Muscle layer of colon (tissue), 2 donors: Measurements from ENCODE around the gene TYW3.

ENCODE experiments used
- H3K27ac ChIP-seq: one replicate; pipeline ENCODE4 v1.7.0; 2013; ENCODE audit warnings: low read depth, mild to moderate bottlenecking, low read length, moderate library complexity
- H3K27me3 ChIP-seq, 2 donors: one replicate each; pipeline ENCODE4 v1.7.0; 2013; ENCODE audit warnings: low read length in 2 of 2, mild to moderate bottlenecking in 2 of 2; ENCODE audit not compliant: insufficient read depth in 2 of 2, control insufficient read depth in 1 of 2
- H3K36me3 ChIP-seq: one replicate; pipeline ENCODE4 v1.7.0; 2013; ENCODE audit warnings: mild to moderate bottlenecking, low read length; ENCODE audit not compliant: insufficient read depth
- H3K4me1 ChIP-seq: one replicate; pipeline ENCODE4 v1.7.0; 2013; ENCODE audit warnings: mild to moderate bottlenecking, low read length; ENCODE audit not compliant: insufficient read depth
- H3K4me3 ChIP-seq, 2 donors: one replicate each; pipeline ENCODE4 v1.7.0; 2013; ENCODE audit warnings: low read length in 2 of 2, low read depth in 1 of 2, mild to moderate bottlenecking in 1 of 2, moderate library complexity in 1 of 2
- H3K9ac ChIP-seq: one replicate; pipeline ENCODE4 v1.7.0; 2013; ENCODE audit warnings: low read length
- H3K9me3 ChIP-seq: one replicate; pipeline ENCODE4 v1.7.0; 2013; ENCODE audit warnings: mild to moderate bottlenecking, low read length
- donor health status: abdominal sarcoma.
- donor health status: Adenocarcinoma of cecum.

Gene TYW3

DNA sequence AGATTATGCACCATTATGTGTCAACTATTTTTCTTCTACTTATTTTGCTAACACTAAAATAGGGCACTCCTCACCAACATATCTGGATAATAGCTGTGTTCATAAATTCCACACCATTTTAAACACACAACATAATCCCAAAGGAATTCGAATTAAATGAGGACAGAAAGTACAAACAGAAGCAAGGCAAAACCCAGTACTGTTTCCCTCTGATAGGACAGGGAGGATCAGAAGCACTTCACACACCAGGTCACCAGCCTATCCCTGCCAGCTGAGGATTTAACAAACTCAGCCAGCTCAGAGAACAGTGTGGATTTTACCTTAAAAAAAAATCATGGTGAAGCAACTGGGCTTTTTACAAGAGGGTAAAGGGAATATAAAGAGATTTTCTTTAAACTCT, 20.1 kb upstream of the TYW3 start:
- Histone ChIP-seq H3K4me3 (no peak overlapping the region), H3K36me3 (peaks cover 58% of the 10 kb centered on the region), H3K9ac (no peak overlapping the region), H3K27ac (no peak overlapping the region), H3K27me3 (no peaks in the 10 kb centered on the region), H3K4me1 (peaks cover 12% of the 10 kb centered on the region), H3K9me3 (no peaks in the 10 kb centered on the region)

DNA sequence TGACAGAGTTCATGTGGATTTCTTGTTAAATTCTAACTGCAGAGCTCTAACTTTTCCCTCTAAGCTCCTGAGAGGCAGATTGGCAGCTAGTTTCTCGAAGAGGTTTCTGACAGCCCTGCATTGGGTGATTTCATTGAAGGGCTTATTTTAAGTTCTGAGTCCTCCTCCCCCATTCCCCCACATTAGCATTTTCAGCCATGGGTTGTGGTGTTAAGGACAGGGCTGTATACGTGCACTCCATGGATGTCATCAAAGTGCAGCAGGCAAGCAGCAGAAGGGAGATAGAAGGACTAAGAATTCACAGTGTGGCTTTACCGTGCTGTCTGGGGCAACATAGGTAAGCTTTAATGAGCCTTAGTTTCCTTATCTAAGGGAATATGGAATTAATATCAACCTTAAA, 19.1 kb upstream of the TYW3 start:
- Histone ChIP-seq H3K9ac (no peak overlapping the region), H3K36me3 (peaks cover 57% of the 10 kb centered on the region), H3K4me1 (peaks cover 12% of the 10 kb centered on the region), H3K27me3 (no peaks in the 10 kb centered on the region), H3K9me3 (no peaks in the 10 kb centered on the region), H3K4me3 (no peak overlapping the region), H3K27ac (no peak overlapping the region)

DNA sequence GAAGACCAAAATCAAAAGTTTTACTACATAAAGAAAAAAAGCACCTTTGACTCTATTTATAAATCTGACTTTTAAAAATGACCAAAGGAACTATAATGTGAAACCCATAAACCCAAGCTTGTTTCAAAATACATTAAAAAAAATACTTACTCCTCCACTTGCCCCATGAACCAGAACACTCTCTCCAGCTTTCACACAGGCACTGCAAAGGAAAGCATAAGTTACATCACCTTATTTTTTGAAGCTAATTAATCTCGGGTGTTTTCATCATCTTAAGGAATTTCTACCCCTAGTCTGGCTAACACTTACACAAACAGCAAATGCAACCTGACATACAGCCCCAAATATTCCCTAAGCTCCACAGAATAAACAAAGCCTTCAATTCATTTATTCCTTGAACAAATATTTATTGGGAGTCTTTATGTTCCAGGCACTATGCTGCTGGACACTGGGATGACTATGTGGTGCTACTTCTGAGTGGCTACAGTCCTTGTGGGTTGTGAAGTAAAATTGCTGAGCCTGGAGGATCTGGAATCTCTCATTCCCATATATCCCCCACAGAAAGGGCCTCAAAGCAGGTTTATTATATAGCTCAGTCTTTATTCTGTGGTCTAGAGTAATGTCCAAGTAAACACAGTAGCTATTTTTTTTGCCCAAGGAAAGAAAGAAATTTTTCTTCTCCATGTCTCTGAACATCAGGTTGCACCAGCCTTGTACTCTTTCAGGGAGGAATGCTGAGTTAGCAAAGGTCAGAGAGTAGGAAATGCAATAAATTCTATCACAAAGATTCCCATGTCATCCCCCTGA, 18.3 kb upstream of the TYW3 start:
- no peaks in the 10 kb centered on the region for H3K27me3 ChIP-seq
- peaks cover 12% of the 10 kb centered on the region for H3K4me1 ChIP-seq
- H3K36me3 ChIP-seq = peaks cover 54% of the 10 kb centered on the region
- H3K9me3 ChIP-seq = no peaks in the 10 kb centered on the region
- no peak overlapping the region for H3K27ac ChIP-seq
- no peak overlapping the region for H3K9ac ChIP-seq
- no peak overlapping the region for H3K4me3 ChIP-seq

DNA sequence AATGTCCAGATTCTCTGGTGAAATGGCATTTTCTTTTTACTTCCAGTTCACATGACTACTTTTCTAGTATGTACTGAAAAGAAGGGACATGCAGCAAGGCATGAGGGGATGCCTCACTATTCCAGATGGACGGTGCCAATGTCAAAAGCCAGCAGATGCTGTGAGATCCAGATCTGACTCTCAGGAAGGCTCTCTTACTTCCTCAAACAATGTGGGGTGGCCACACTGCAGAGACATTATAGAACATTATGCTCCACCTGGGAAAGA, 17.8 kb upstream of the TYW3 start:
- no peak overlapping the region for H3K27ac ChIP-seq
- peaks cover 57% of the 10 kb centered on the region for H3K36me3 ChIP-seq
- H3K27me3 ChIP-seq = no peaks in the 10 kb centered on the region

DNA sequence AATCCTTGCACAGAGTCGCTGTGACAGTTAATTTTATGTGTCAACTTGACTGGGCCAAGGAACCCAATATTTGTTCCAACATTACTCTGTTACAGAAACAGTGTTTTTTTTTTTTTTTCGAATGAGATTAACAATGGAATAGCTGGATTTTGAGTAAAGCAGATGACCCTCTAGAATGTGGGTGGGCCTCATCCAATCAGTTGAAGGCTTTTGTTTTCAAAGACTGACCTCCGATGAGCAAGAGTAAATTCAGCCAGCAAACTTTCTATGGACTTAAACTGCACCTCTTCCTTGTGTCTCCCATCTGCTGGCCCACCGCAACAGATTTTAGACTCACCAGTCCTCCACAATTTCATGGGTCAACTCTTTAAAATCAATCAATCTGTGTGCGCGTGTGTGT, 17.1 kb upstream of the TYW3 start:
- H3K27me3 ChIP-seq = no peaks in the 10 kb centered on the region
- no peaks in the 10 kb centered on the region for H3K9me3 ChIP-seq
- no peak overlapping the region for H3K9ac ChIP-seq
- peaks cover 54% of the 10 kb centered on the region for H3K36me3 ChIP-seq
- no peak overlapping the region for H3K27ac ChIP-seq
- H3K4me1 ChIP-seq = peaks cover 12% of the 10 kb centered on the region
- no peak overlapping the region for H3K4me3 ChIP-seq

More for the DNA sequence above, 17.8 kb upstream of the TYW3 start:
- H3K9ac ChIP-seq = no peak overlapping the region
- H3K4me1 ChIP-seq = peaks cover 12% of the 10 kb centered on the region
- H3K9me3 ChIP-seq = no peaks in the 10 kb centered on the region
- H3K4me3 ChIP-seq = no peak overlapping the region

DNA sequence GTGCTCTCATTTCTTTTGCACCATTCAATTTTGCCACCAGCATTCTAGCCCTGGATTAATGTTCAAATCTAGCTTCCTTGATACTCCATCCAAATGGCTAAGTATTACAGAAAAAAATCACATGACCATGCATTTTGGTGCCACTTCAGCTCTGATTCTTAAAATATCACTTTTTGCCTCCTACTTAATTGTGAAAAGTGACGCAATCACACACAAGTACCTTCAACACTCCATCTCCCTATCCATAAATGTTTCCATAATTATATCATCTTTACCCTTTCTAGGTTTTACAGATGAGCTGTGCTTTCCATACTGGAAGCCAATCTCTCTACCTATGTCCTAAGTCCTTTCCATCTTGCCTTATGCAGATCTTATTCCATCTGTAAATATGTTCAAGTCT, 16.1 kb upstream of the TYW3 start:
- Histone ChIP-seq H3K4me1 (peaks cover 12% of the 10 kb centered on the region), H3K36me3 (peaks cover 59% of the 10 kb centered on the region), H3K4me3 (no peak overlapping the region), H3K27me3 (no peaks in the 10 kb centered on the region), H3K9me3 (no peaks in the 10 kb centered on the region), H3K27ac (no peak overlapping the region), H3K9ac (no peak overlapping the region)

DNA sequence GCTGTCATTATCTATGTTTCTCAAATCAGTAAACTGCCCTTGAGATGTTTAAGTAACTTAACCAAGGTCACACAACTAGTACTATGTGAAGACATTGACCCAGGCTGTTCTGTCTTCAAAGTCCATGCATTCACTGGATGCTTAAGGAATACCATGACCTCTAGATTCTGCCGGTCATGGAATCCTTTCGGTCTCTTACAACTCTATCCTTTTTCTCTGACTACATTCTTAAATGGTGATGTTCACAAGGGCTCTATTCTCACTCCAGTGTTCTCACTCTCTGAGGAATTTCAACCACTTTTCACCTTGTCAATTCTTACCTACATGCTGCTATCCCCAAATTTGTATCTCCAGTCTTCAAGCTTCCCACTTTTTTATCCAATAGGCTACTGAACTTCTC, 15.3 kb upstream of the TYW3 start:
- H3K9ac ChIP-seq = no peak overlapping the region
- H3K27me3 ChIP-seq = no peaks in the 10 kb centered on the region
- no peak overlapping the region for H3K27ac ChIP-seq
- H3K9me3 ChIP-seq = no peaks in the 10 kb centered on the region
- peaks cover 12% of the 10 kb centered on the region for H3K4me1 ChIP-seq
- peaks cover 67% of the 10 kb centered on the region for H3K36me3 ChIP-seq
- no peak overlapping the region for H3K4me3 ChIP-seq

DNA sequence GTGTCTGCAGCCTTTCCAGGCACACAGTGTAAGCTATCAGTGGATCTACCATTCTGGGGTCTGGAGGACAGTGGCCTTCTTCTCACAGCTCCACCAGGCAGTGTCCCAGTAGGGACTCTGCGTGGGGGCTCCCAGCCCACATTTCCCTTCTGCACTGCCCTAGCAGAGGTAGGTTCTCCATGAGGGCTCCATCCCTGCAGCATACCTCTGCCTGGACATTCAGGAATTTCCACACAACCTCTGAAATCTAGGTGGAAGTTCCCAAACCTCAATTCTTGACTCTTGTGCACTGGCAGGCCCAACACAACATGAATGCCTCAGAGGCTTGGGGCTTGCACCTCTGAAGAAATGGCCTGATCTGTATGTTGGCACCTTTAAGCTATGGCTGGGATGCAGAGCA, 6.9 kb upstream of the TYW3 start:
- H3K27me3 ChIP-seq = no peaks in the 10 kb centered on the region
- no peak overlapping the region for H3K9ac ChIP-seq
- H3K36me3 ChIP-seq = peaks cover 24% of the 10 kb centered on the region
- H3K4me1 ChIP-seq = peaks cover 11% of the 10 kb centered on the region
- no peaks in the 10 kb centered on the region for H3K9me3 ChIP-seq
- H3K4me3 ChIP-seq = no peak overlapping the region
- no peak overlapping the region for H3K27ac ChIP-seq

DNA sequence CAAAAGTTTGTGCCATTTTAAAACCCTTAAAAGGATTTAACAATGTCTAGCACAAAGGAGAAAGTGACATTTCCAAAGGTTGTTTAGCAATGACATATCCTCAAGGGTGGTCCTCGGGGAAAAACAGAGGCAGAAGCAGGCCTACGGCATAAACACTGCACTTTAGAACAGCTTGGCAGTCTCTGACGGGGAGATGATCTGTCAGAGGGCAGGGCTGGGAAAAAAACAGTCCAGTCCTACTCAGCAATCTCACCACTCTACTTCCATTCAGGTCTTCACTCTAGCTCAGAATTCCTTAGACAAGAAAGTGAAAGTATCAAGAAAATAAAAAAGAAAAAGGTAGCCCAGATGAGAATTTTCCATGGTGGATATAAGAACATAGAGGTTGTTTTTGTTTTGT, 4.2 kb upstream of the TYW3 start:
- peaks cover 4% of the 10 kb centered on the region for H3K36me3 ChIP-seq
- peaks cover 22% of the 10 kb centered on the region for H3K4me1 ChIP-seq
- no peaks in the 10 kb centered on the region for H3K9me3 ChIP-seq
- H3K4me3 ChIP-seq = no peak overlapping the region
- no peak overlapping the region for H3K27ac ChIP-seq
- H3K9ac ChIP-seq = no peak overlapping the region
- H3K27me3 ChIP-seq = no peaks in the 10 kb centered on the region

DNA sequence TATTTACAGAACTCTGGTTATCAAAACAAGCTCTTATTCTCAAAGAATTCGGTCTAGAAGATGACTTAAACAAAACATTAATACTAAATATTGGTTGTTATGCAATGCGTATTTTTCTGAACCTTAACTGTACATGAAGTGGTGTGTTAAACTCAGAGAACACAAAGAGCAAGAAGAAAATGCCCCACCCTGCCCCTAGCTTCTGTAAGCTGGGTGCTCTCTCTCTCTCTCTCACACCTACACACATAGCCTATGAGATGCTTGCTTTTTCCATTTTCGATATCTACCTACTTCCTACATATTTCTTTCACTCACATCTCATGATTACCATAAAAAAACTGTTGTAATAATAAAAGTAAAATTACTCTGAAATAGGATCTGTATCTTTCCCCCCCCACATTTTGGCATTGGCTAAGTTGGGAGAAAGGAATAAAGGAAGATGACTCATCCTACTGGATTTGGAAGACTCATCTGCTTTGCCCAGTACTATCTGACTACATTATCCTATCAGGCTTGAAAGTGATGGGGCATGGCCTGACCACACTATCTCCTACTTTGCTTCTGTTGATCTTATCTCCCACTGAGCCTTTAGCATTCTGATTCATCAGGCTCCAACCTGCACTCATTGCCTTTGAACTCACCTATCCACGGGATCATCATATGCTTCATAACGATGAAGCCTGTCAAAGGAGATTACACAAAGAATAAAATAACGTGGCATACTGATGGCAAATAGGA, 3.0 kb upstream of the TYW3 start:
- no peak overlapping the region for H3K4me3 ChIP-seq
- peaks cover 34% of the 10 kb centered on the region for H3K4me1 ChIP-seq
- no peaks in the 10 kb centered on the region for H3K27me3 ChIP-seq
- H3K9ac ChIP-seq = no peak overlapping the region
- H3K36me3 ChIP-seq = peaks cover 4% of the 10 kb centered on the region
- no peak overlapping the region for H3K27ac ChIP-seq
- H3K9me3 ChIP-seq = no peaks in the 10 kb centered on the region

DNA sequence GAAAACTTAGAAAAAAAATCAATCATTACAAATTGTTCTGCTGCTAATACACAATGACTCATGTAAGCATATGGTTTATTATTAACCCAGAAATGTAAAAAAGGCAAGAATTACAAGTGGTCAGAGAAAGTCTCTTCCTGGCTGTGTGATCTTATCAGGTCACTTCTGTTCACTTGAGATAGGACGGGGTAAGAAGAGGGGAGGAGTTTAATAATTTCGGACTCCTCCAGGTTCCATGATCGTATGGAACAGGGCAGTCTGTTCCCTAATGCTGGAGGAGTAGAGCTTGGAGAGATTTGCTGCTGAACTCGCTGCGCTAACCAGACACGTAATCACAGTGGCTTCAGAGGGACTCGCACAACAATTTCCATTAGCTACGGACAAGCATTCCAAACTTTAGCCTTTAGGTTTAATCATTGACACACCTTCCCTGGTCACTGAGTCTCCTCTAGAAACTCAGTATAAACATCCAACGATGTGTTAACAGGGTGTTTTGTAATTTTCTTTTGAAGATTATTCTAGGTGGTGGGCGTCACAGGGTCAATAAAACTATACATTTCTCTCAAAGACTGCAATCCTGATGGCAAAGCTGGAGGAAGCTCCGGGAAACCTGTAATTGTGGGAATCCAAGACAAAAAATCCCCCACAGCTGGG, 1.4 kb upstream of the TYW3 start:
- no peak overlapping the region for H3K9ac ChIP-seq
- peaks cover 4% of the 10 kb centered on the region for H3K36me3 ChIP-seq
- H3K4me3 ChIP-seq = peak overlapping the region in 1 of 2 donors; percentile 94
- H3K9me3 ChIP-seq = no peaks in the 10 kb centered on the region
- no peaks in the 10 kb centered on the region for H3K27me3 ChIP-seq
- H3K27ac ChIP-seq = no peak overlapping the region
- H3K4me1 ChIP-seq = peaks cover 34% of the 10 kb centered on the region
